GM18526 (cell line): ENCODE measurements around the gene MEMO1.

Experiments used
- POLR2A ChIP-seq: IDR thresholded peaks from 3 replicates; pipeline ENCODE4 v1.6.1; 2011; ENCODE audit not compliant: insufficient read length; ENCODE audit errors: extremely low read depth

MEMO1 gene

DNA sequence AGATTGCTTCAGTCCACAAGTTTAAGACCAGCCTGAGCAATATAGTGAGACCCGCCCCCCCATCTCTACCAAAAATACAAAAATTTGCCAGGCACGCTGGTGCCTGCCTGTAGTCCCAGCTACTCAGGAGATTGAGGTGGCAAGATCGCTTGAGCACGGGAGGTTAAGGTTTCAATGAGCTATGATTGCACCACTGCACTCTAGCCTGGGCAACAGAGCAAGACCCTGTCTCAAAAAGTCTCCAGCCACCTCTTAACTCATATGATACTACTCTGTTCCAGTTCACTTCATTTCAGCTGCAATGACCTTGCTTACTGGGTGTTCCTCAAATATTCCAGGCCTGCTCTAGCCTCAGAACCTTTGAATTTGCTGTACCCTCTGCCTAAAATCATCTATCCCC is 11.4 kb downstream of the MEMO1 start:
- TF ChIP-seq POLR2A, result no peak

DNA sequence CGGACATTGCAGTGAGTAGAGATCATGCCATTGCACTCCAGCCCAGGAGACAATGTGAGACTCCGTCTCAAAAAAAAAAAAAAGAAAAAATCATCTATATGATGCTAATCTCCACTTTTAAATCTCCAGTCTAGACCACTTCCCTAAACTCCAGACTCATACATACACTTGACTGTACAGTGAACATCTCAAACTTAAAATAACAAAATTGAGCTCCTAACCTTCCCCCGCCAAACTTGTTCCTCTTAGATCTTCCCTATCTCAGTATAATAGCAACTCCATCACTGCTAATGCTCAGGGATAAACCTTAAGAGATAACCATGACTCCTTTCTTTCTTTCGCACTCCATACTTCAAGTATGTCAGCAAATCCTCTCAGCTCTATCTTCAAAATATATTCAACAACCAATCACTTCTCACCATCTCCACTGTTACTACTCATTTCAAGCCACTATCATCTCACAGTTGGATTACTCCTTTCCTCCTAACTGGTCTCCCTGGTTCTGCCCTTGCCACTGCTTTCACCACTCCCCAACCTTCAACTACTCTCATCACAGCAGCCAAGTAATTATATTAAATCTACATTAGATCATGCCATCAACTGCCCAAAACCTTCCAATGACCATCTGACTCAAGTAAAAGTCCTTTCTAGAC is 12.0 kb downstream of the MEMO1 start:
- no peak for TF ChIP-seq POLR2A

DNA sequence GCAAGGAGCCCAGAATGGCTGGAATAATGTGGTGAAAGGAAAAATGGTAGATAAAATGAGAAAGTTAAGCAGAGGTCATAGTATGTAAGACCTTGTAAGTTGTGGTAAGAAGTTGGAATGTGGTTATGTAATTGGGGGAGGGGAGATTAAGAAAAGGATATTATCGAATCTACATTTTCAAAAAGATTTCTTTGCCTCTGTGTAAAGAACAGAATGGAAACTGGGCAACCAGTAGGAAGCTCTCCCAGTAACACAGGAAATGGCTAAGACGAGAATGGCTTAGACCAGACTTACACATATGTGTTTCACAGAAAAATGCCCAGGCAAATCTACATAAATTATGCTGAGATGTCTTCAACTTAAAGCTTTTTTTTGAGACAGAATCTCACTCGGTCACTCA is 13.2 kb downstream of the MEMO1 start:
- TF ChIP-seq POLR2A, result no peak

DNA sequence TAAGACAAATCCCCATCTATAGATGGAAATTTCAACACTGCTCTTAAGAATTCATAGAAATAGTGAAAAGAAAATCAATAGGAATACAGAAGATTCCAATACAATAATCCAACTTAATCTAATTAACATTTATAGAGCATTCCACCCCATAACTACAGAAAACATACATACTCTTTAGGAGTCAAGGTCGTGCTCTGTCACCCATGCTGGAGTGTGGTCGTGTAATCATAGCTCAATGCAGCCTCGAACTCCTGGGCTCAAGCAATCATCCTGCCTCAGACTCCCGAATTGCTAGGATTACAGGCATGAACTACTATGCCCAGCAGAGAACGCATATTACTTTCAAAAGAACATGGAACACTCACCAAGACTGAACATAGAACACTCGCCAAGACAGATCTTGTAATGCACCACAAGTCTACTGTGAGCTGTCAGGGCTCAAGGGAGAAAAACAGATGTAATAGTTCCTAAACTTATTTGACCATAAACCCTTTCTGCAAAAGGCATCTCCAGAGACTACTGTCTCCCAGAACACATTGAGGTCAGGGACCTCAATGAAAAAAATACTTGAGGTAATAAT is 14.1 kb downstream of the MEMO1 start:
- TF ChIP-seq POLR2A, result no peak

- no peak for TF ChIP-seq POLR2A
Observed at GRCh38 chr2:31992934-31993333, 17.9 kb downstream of the MEMO1 start.

DNA sequence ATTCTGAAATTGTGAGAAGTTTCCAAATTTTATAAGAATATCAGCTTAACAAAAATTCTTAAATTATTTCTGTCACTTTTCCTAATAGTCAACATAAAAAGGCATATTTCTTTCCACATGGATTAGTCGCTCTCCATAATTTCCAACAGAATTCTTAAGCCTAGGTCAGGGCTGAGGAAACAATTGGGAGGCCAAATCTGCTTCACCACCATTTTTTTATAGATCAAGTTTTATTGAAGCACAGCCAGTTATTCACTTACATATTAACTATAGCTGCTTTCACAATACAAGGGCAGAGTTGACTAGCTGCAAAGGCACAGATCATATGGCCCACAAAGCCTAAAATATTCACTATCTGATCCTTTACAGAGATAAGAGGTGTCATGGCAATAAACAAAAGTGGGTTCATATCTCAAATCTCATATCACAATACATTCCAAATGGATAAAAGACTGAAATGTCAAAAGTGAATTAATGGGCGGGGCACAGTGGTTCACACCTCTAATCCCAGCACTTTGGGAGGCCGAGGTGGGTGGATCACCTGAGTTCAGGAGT is 18.7 kb downstream of the MEMO1 start:
- TF ChIP-seq POLR2A, result no peak

- no peak for TF ChIP-seq POLR2A
Observed at GRCh38 chr2:31989946-31990345, 20.9 kb downstream of the MEMO1 start.

- TF ChIP-seq POLR2A, result no peak
Observed at GRCh38 chr2:31987454-31988220, 23.2 kb downstream of the MEMO1 start.

GRCh38 chr2:31986906-31987305 is 23.9 kb downstream of the MEMO1 start:
- no peak for TF ChIP-seq POLR2A

DNA sequence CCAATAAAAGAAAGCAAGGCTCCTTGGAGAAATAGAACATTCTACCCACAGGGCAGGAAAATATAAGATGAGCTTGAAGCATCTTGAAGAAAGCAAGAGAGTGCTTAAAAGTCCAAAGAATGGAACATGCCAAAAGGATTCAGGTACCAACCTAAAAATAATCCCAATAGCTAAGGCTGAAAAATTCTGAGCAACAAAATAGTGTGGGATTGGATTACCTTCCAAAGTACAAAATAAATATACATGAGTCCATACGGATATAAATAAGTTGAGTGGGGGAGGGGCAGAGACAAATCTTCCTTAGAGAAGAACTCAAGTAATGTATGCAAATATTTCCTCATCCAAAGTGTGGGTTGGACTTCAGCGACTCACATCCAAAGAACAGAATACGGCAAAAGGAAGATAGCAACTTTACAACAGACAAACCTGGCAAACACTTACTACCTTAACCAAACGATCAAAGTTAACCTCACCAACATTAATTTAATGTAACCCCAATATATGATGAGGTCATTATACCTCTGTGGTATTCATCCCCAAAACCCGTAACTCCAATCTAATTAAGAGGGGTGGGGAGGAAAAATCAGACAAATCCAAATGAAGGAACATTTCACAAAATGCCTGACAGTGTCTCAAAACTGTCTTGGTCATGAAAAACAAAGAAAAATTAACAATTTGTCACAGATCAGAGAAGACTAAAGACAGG is 26.9 kb downstream of the MEMO1 start:
- no peak for TF ChIP-seq POLR2A

- TF ChIP-seq POLR2A, result no peak
Observed at GRCh38 chr2:31980674-31981356, 30.0 kb downstream of the MEMO1 start.

DNA sequence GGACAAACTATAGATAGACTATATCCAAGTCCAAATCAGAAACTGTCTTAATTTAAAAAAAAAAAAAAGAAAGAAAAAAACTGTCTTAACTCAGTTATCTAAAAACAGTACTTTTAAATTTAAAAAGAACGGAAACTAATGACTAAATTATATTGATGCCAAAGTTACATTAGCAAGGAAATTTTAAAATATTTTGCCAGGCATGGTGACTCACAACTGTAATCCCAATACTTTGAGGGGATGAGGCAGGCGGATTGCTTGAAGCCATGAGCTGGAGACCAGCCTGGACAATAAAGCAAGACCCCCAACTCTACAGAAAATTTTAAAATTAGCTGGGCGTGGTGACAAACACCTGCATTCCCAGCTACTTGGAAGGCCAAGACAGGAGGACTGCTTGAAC is 30.9 kb downstream of the MEMO1 start:
- TF ChIP-seq POLR2A, result no peak

GRCh38 chr2:31979018-31979417 is 31.8 kb downstream of the MEMO1 start:
- no peak for TF ChIP-seq POLR2A

DNA sequence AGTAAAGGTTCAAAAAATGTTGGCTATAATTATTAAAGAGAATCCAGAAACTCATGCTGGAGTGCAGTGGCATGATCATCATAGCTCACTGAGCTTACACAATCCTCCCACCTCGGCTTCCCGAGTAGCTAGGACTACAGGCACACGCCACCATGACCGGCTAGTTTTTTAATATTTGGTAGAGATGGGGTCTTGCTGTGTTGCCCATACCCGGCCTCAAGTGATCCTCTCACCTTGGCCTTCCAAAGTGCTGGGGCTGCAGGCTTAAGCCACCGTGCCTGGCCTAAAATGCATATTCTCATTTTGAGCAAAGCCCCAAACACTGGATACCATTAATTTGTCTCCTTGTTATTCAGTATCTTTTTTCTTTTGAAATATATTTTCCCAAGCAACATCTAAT is 32.4 kb downstream of the MEMO1 start:
- no peak for TF ChIP-seq POLR2A

DNA sequence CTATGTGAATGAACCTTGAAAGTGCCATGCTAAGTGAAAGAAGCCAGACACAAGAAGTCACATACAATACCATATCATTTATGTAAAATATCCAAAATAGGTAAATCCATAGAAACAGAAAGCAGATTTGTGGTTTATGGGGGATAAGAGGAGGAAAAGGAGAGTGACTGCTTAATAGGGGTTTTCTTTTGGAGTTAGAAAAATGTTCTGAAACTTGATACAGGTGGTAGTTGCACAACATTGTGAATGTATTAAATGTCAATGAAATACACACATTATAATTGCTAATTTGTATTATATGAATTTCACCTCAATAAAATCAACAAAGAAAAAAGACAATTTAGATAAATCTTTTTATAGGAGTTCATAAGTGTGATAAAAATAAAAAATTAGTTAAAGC is 37.1 kb downstream of the MEMO1 start:
- no peak for TF ChIP-seq POLR2A
